OCI-LY3 (cell line): ENCODE data around the gene ZNF511.

Source experiments
- EZH2phosphoT487 ChIP-seq: fragments of 200-600 bp; shearing (Covaris generic); IDR thresholded peaks from 2 replicates; pipeline ENCODE4 v1.6.1; 2018; ENCODE audit warnings: antibody characterized with exemption, mixed run types, low read depth
- TF ChIP-seq, protein P1 (sequence below): fragments of 200-600, 300-600 bp; sonication (generic); IDR thresholded peaks from 2 replicates; pipeline ENCODE4 v1.5.1; 2014; ENCODE audit warnings: antibody characterized with exemption, low read length, low read depth

DNA sequence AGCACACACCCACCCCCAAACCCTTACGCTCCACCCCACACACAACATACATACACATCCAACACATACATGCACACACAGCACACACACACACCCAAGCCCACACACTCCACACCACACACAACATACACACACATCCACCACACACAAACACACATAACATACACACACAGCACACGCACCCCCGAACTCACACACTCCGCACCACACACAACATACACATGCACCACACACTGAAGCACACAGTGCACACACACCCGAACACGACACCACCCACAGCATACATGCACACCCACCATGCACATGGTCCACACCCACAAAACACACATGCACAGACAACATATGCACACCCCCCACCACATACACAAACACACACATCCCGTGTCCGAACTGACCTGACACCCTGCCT is 40.5 kb downstream of the ZNF511 start:
- TF ChIP-seq EZH2phosphoT487: no peak
- TF ChIP-seq, protein P1, sequence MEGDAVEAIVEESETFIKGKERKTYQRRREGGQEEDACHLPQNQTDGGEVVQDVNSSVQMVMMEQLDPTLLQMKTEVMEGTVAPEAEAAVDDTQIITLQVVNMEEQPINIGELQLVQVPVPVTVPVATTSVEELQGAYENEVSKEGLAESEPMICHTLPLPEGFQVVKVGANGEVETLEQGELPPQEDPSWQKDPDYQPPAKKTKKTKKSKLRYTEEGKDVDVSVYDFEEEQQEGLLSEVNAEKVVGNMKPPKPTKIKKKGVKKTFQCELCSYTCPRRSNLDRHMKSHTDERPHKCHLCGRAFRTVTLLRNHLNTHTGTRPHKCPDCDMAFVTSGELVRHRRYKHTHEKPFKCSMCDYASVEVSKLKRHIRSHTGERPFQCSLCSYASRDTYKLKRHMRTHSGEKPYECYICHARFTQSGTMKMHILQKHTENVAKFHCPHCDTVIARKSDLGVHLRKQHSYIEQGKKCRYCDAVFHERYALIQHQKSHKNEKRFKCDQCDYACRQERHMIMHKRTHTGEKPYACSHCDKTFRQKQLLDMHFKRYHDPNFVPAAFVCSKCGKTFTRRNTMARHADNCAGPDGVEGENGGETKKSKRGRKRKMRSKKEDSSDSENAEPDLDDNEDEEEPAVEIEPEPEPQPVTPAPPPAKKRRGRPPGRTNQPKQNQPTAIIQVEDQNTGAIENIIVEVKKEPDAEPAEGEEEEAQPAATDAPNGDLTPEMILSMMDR: no peak
